Activated T-helper 2 cell treated with anti-CD3 and anti-CD28 coated beads, Interferon-gamma antibody, Interleukin-2, Interleukin-4, amounts not matched to agents 10 μg/mL and 5 μg/mL and 100 μg/mL, durations not matched to agents 14 hours and 24 hours and 36 hours (primary cell): Measurements from ENCODE around the gene PSMC3. TPM values are rescaled to one million over a fixed set of nuclear protein-coding genes. Genes with fewer than 3 reads are reported as not detected.

Experiments
- DNase-seq: peaks from one replicate; pipeline ENCODE4 v3.0.0; 2021; ENCODE audit warnings: low spot score
- H3K27ac Mint-ChIP-seq: one replicate; pipeline ENCODE4 v1.8.0; 2021; ENCODE audit warnings: mixed read lengths
- H3K27me3 Mint-ChIP-seq: one replicate; pipeline ENCODE4 v1.8.0; 2021; ENCODE audit warnings: low read depth, mixed read lengths
- H3K36me3 Mint-ChIP-seq: one replicate; pipeline ENCODE4 v1.8.0; 2021; ENCODE audit warnings: low read depth, mixed read lengths
- H3K4me1 Mint-ChIP-seq: one replicate; pipeline ENCODE4 v1.8.0; 2021; ENCODE audit warnings: low read depth, mixed read lengths
- H3K4me3 Mint-ChIP-seq: one replicate; pipeline ENCODE4 v1.8.0; 2021; ENCODE audit warnings: low read depth, mild to moderate bottlenecking, moderate library complexity, mixed read lengths
- H3K9me3 Mint-ChIP-seq: one replicate; pipeline ENCODE4 v1.8.0; 2021; ENCODE audit warnings: mixed read lengths
- intact Hi-C: fragments of 100-400 bp; cut with micrococcal nuclease; formaldehyde crosslinking; loops from one replicate; pipeline ENCODE4 v1.15.1; 2023
- total RNA-seq: library from RNA; stranded (reverse); gene quantifications from 2 replicates; pipeline ENCODE4 v1.2.3, GENCODE V29; 2022

PSMC3 gene
- total RNA-seq, 1 donor from 2014 or later = 219 TPM

GRCh38 chr11:47415091-47415854 is 11.0 kb downstream of the PSMC3 start:
- Mint-ChIP-seq H3K4me3 (no peak overlapping the region), H3K27me3 (no peaks in the 10 kb centered on the region), H3K36me3 (peaks cover 35% of the 10 kb centered on the region), H3K4me1 (no peaks in the 10 kb centered on the region), H3K9me3 (no peaks in the 10 kb centered on the region), H3K27ac (no peak overlapping the region)
- DNase-seq = no peak
- intact Hi-C loops = no loop called here

GRCh38 chr11:47414685-47415070 is 11.6 kb downstream of the PSMC3 start:
- no peak overlapping the region for H3K4me3 Mint-ChIP-seq
- H3K4me1 Mint-ChIP-seq = no peaks in the 10 kb centered on the region
- intact Hi-C loops = no loop called here
- no peaks in the 10 kb centered on the region for H3K27me3 Mint-ChIP-seq
- H3K27ac Mint-ChIP-seq = no peak overlapping the region
- no peak for DNase-seq
- no peaks in the 10 kb centered on the region for H3K9me3 Mint-ChIP-seq
- H3K36me3 Mint-ChIP-seq = peaks cover 29% of the 10 kb centered on the region

DNA sequence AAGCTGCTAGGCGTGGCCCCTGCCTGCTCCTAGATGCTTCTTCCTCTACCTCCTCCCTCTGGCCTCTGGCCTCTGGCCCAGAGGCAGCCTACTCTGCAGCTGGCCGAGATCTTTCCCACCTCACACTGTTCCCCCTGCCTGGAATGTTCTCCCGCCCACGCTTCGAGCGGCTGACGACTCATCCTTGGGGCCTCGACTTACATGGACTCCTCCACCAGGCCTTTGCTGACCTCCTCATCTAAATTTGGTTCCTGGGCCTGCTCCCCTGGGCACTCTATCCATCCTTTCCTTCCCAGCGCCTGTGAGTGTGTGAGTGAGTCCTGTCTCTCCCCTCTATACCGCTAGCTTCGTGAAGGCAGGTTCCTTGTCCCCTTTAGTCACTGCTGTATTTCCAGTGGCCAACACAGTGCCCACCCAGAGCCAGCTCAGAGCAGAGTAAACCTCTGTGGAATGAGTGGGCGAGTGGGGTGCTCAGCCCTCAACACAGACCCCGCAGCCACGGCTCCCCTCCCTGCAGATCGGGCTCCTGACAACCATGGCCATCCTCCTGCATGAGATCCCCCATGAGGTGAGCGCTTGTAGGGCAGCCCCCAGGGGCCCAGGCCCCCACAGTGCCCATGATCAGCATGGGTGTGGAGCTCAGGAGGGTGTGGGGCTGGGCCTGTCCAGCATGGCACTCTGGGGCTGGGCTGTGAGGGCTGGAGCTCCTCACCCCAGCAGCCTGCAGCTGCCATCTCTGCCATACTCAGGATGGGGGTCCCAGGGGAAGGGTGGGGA is 12.1 kb downstream of the PSMC3 start:
- Mint-ChIP-seq H3K27ac (no peak overlapping the region), H3K4me1 (peaks cover under 1% of the 10 kb centered on the region), H3K36me3 (peaks cover 24% of the 10 kb centered on the region), H3K27me3 (no peaks in the 10 kb centered on the region), H3K9me3 (no peaks in the 10 kb centered on the region), H3K4me3 (no peak overlapping the region)
- intact Hi-C loops = no loop called here
- DNase-seq = no peak

DNA sequence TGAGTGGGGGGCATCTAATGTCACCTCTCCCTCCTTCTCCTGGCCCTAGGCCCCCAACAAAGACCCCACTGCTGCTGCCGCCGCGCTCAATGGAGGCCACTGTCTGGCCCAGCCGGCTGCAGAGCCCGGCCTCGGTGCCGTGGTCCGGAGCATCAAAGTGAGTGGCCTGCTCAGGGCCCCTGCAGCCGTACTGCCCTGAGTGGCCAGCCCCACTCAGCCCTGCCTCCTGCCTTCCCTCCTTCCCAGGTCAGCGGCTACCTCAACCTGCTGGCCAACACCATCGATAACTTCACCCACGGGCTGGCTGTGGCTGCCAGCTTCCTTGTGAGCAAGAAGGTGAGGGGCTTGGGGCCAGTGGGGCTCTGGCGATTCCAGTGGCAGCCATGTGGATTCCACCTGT is 12.9 kb downstream of the PSMC3 start:
- Mint-ChIP-seq H3K27ac (no peak overlapping the region), H3K36me3 (peaks cover 20% of the 10 kb centered on the region)
- intact Hi-C loops = no loop called here

DNA sequence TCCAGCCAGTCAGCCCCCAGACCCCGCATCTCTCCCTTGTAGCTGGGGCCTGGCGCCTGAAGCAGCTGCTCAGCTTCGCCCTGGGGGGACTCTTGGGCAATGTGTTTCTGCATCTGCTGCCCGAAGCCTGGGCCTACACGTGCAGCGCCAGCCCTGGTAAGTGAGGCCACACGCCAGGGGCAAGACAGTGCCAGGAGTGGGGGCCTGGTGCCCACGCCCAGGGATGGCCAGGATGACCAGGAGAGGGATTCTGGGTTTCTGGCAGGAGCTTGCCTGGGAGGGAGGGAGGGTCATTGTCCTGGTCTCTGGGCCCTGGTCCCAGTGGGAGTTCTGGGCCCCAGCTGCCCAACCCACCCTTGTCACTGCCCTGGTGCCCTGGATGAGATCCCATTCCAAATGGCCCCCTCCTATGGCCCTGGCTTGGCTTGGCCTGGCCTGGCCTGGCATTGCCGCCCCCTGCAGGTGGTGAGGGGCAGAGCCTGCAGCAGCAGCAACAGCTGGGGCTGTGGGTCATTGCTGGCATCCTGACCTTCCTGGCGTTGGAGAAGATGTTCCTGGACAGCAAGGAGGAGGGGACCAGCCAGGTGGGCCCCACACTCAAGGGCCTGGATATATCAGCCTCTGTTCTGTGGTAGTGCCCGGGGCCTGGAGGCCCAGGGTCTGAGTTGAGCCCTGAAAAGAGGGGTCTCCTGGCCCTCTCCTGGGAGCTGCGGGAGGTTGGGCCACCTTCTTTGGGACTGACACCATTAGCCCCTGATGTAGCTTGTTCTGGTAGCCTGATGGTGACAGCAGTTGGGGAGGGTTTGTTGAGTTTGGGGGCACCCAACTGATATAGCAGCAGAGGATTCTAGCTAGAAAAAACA is 14.1 kb downstream of the PSMC3 start:
- DNase-seq = peak; percentile 49
- no peak overlapping the region for H3K27ac Mint-ChIP-seq
- no peak overlapping the region for H3K4me3 Mint-ChIP-seq
- no peaks in the 10 kb centered on the region for H3K27me3 Mint-ChIP-seq
- intact Hi-C loops = no loop called here
- H3K36me3 Mint-ChIP-seq = peaks cover 12% of the 10 kb centered on the region
- H3K9me3 Mint-ChIP-seq = no peaks in the 10 kb centered on the region
- peaks cover 11% of the 10 kb centered on the region for H3K4me1 Mint-ChIP-seq

More for the DNA sequence above, 12.9 kb downstream of the PSMC3 start:
- Mint-ChIP-seq H3K4me3 (no peak overlapping the region), H3K4me1 (peaks cover 4% of the 10 kb centered on the region), H3K27me3 (no peaks in the 10 kb centered on the region), H3K9me3 (no peaks in the 10 kb centered on the region)
- DNase-seq = no peak

GRCh38 chr11:47410370-47411264 is 15.6 kb downstream of the PSMC3 start:
- H3K27ac Mint-ChIP-seq = no peak overlapping the region
- H3K9me3 Mint-ChIP-seq = no peaks in the 10 kb centered on the region
- peak overlapping the region; percentile 5 for H3K4me3 Mint-ChIP-seq
- no peak for DNase-seq
- peaks cover 16% of the 10 kb centered on the region for H3K4me1 Mint-ChIP-seq
- H3K36me3 Mint-ChIP-seq = peaks cover 7% of the 10 kb centered on the region
- H3K27me3 Mint-ChIP-seq = no peaks in the 10 kb centered on the region
- intact Hi-C loops = no loop called here

GRCh38 chr11:47409440-47410369 is 16.5 kb downstream of the PSMC3 start:
- peaks cover 17% of the 10 kb centered on the region for H3K4me1 Mint-ChIP-seq
- H3K4me3 Mint-ChIP-seq = peak overlapping the region; percentile 96
- intact Hi-C loops = loop anchor here (2.0 to 5.0 kb wide), 3 partner anchors 17 to 232 kb away; partner anchors contain the start of genes ARFGAP2, MADD and PSMC3
- H3K27ac Mint-ChIP-seq = peak overlapping the region; percentile 89
- H3K9me3 Mint-ChIP-seq = no peaks in the 10 kb centered on the region
- no peaks in the 10 kb centered on the region for H3K27me3 Mint-ChIP-seq
- H3K36me3 Mint-ChIP-seq = peaks cover 7% of the 10 kb centered on the region
- DNase-seq = no peak

DNA sequence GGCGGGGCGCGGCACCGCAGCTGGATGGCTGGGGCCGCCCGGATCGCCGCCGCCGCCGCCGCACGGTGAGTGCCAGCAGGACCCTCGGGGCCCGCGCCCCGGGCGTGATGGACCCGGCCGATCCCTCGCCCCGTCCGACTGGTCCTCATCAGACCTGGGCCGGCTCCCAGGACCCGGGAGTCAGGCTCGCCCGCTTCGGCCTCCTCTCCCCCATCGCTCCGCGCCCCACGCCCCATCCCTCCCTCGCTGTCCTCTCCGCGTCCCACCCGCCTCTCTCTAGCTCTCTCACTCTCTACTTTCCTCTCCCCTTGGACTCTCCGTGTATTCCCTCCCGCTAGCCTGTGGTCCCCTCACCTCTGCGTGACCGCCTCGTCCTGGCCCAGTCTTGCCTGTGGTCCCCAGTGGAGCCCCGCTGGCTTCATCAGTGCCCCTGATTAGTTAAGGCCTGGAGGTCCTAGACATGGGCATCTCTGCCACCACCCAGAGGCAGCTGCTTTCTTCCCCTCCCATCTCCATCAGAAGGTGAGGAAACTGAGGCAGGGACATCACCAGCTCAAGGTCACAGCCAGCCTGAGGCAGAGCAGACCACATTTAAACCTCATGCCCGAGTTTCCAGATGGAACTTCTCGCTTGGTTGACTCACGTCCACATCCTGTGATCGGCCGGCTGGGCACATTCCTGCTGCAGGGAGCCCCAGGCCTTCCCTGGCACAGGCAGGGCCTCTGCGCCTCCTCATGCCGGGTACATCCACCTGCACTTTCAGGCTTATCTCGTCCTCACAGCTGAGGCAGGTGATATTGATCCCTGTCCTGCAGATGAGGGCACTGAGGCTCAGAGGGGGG is 17.4 kb downstream of the PSMC3 start:
- H3K4me3 Mint-ChIP-seq = peak overlapping the region; percentile 96
- H3K9me3 Mint-ChIP-seq = no peaks in the 10 kb centered on the region
- peaks cover 3% of the 10 kb centered on the region for H3K36me3 Mint-ChIP-seq
- peak overlapping the region; percentile 89 for H3K27ac Mint-ChIP-seq
- H3K27me3 Mint-ChIP-seq = no peaks in the 10 kb centered on the region
- peaks cover 17% of the 10 kb centered on the region for H3K4me1 Mint-ChIP-seq
- intact Hi-C loops = loop anchor here (1.0 to 5.0 kb wide), 5 partner anchors 18 to 232 kb away; partner anchors contain the start of genes ARFGAP2, MADD and PSMC3
- DNase-seq = no peak

DNA sequence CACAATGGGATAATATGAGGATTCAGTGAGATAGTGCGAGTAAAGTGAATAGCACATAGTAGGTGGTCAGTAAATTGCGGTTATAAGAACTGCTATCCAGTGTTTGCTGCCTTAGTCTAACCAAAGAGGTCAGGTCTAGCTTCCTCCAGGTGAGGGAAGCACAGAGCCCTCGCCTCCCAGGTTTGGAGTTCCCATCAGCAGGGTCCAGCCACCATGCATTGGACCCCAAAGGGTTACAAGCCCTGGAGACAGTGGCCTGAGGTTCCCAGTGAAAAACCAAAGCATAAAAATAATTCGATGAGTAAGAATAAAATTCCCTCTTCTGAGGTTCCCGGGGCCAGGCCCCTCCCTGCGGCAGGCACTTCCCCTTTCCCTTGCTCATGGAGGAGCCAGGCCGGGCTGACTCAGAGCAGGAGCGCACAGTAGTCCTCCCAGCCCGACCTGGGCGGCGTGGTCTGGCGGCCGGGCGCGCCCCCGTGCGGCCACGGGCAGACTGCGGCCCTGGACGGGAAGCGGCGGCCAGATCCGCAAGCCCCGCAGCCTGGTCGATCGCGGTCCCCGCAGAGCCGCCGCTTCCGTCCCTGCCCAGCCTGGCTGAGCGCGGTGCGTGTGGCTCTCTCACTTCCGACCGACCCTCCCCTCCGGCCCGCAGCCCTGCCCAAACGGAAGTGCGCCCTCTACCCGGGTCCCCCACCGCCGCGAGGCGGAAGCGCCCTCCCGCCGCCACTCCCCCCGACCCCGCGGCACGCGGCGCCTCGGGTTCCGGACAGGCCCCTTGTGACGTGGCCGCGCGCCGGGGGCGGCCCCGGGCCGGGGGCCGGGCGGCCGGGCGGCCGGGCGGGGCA is 18.3 kb downstream of the PSMC3 start, which contains the start of gene SLC39A13:
TSS of gene SLC39A13 (plus strand) at position 845 of the 845 bp plus-strand sequence. CDS start 1,505 bp downstream, outside the sequence.
- Mint-ChIP-seq H3K4me1 (peaks cover 17% of the 10 kb centered on the region), H3K9me3 (no peaks in the 10 kb centered on the region), H3K36me3 (no peaks in the 10 kb centered on the region), H3K27ac (peak within 1 kb of the TSS; percentile 89), H3K27me3 (no peaks in the 10 kb centered on the region), H3K4me3 (peak within 1 kb of the TSS; percentile 96)
- intact Hi-C loops = loop anchor here (1.0 to 5.0 kb wide), 5 partner anchors 19 to 231 kb away; partner anchors contain the start of genes ARFGAP2, MADD and PSMC3
- peak; percentile 93 for DNase-seq
